Testis (tissue), 3 donors: ENCODE data around the gene TFF2. TPM values are rescaled to one million over a fixed set of nuclear protein-coding genes. Genes with fewer than 3 reads are reported as not detected.

Experiments used
- DNase-seq: peaks from one replicate; pipeline ENCODE4 v3.0.0-alpha.2; 2019
- H3K27ac ChIP-seq, 2 donors: fragments of 200-600 bp; sonication (generic); one replicate each; pipeline ENCODE4 v1.5.1; 2019
- H3K27me3 ChIP-seq: fragments of 200-600 bp; sonication (generic); one replicate; pipeline ENCODE4 v1.5.1; 2019
- H3K36me3 ChIP-seq: fragments of 200-600 bp; sonication (generic); one replicate; pipeline ENCODE4 v1.5.1; 2017; ENCODE audit warnings: low read depth; ENCODE audit errors: missing control alignments
- H3K4me1 ChIP-seq: fragments of 200-600 bp; sonication (generic); one replicate; pipeline ENCODE4 v1.5.1; 2019
- H3K4me3 ChIP-seq, 2 donors: fragments of 200-600 bp; sonication (generic); one replicate each; pipeline ENCODE4 v1.5.1; 2017 to 2019
- H3K9me3 ChIP-seq: fragments of 200-600 bp; sonication (generic); one replicate; pipeline ENCODE4 v1.5.1; 2017
- CTCF ChIP-seq, 3 experiments: fragments of 450-650 bp in 2 of 3; fragments of 200-600 bp in 1 of 3; sonication (generic) in 1 of 3; IDR thresholded peaks; one replicate each; pipeline ENCODE4 v1.5.1; 2016 to 2019; ENCODE audit warnings: antibody characterized with exemption in 3 of 3, mild to moderate bottlenecking in 2 of 3, moderate library complexity in 1 of 3
- POLR2A ChIP-seq: fragments of 450-650 bp; IDR thresholded peaks from one replicate; pipeline ENCODE4 v1.6.1; 2017; ENCODE audit warnings: antibody characterized with exemption, mild to moderate bottlenecking, moderate library complexity
- WGBS, 2 donors: methylation state at CpG; one replicate each; pipeline ENCODE4 v1.1.5; 2018; 5-methylcytosine and 5-hydroxymethylcytosine counted together
- intact Hi-C: fragments of 100-400 bp; cut with DNase I; formaldehyde crosslinking; loops from one replicate; pipeline ENCODE4 v1.15.1; 2023; ENCODE audit warnings: low total_unique reads
- polyA plus RNA-seq: library from polyadenylated mRNA; stranded (reverse); fragments of 350-450 nt; fragmentation: Illumina TruSeq; extraction: RNeasy Lipid Tissue Mini Kit (QIAGEN cat#74804); gene quantifications from one replicate; pipeline ENCODE4 v1.2.3, GENCODE V29; 2014; ENCODE audit warnings: low read depth, low replicate concordance; ENCODE audit not compliant: insufficient read depth
- total RNA-seq, 2 donors: library from RNA; depleted of rRNA; stranded (reverse); fragments of >200 nt; gene quantifications; one replicate each; pipeline ENCODE4 v1.2.3, GENCODE V29; 2016

TFF2 gene
- total and polyA plus RNA-seq, 3 donors from 2014 or later, result not detected

- no peaks in the 10 kb centered on the region for H3K27me3 ChIP-seq
- H3K27ac ChIP-seq, result no peak overlapping the region
- TF ChIP-seq POLR2A (no peak), CTCF (IDR thresholded peaks at IDR 0.05) (no peak)
- H3K36me3 ChIP-seq, result no peaks in the 10 kb centered on the region
- H3K4me3 ChIP-seq, result no peak overlapping the region
- WGBS, 2 donors, result 88 to 98% methylated on average over 5 of the region's 5 CpGs
- H3K9me3 ChIP-seq, result no peaks in the 10 kb centered on the region
- no peak for DNase-seq
- H3K4me1 ChIP-seq, result no peaks in the 10 kb centered on the region
- intact Hi-C loops, result no loop called here
These were observed 34.8 kb upstream of the TFF2 start for GRCh38 chr21:42385619-42386018.

- DNase-seq, result no peak
- 83 to 100% methylated on average over 2 of the region's 2 CpGs for WGBS, 2 donors
- TF ChIP-seq CTCF (IDR thresholded peaks at IDR 0.05) (no peak), POLR2A (no peak)
These were observed 34.2 kb upstream of the TFF2 start for GRCh38 chr21:42384989-42385388.

GRCh38 chr21:42384156-42384945, 33.6 kb upstream of the TFF2 start:
- no peak for DNase-seq
- intact Hi-C loops, result no loop called here
- H3K4me3 ChIP-seq, result no peak overlapping the region
- H3K4me1 ChIP-seq, result no peaks in the 10 kb centered on the region
- H3K9me3 ChIP-seq, result no peaks in the 10 kb centered on the region
- no peak overlapping the region for H3K27ac ChIP-seq
- H3K36me3 ChIP-seq, result no peaks in the 10 kb centered on the region
- WGBS, 2 donors, result 82 to 87% methylated on average over 8 of the region's 8 CpGs
- H3K27me3 ChIP-seq, result no peaks in the 10 kb centered on the region
- TF ChIP-seq CTCF (IDR thresholded peaks at IDR 0.05), result no peak

More at GRCh38 chr21:42384989-42385388, 34.2 kb upstream of the TFF2 start:
- Histone ChIP-seq H3K4me1 (no peaks in the 10 kb centered on the region), H3K4me3 (no peak overlapping the region), H3K27ac (no peak overlapping the region), H3K36me3 (no peaks in the 10 kb centered on the region), H3K9me3 (no peaks in the 10 kb centered on the region), H3K27me3 (no peaks in the 10 kb centered on the region)
- intact Hi-C loops, result no loop called here

- TF ChIP-seq CTCF (IDR thresholded peaks at IDR 0.05) (no peak), POLR2A (no peak)
- Histone ChIP-seq H3K9me3 (no peaks in the 10 kb centered on the region), H3K27ac (no peak overlapping the region), H3K4me3 (no peak overlapping the region), H3K36me3 (no peaks in the 10 kb centered on the region), H3K27me3 (no peaks in the 10 kb centered on the region), H3K4me1 (no peaks in the 10 kb centered on the region)
- WGBS, 2 donors, result 94 to 100% methylated on average over 5 of the region's 6 CpGs
- intact Hi-C loops, result no loop called here
- no peak for DNase-seq
These were observed 32.5 kb upstream of the TFF2 start for GRCh38 chr21:42383331-42383730.

- H3K27me3 ChIP-seq, result no peaks in the 10 kb centered on the region
- TF ChIP-seq CTCF (IDR thresholded peaks at IDR 0.05), result no peak
- TF ChIP-seq POLR2A, result no peak
- no peak for DNase-seq
- no peaks in the 10 kb centered on the region for H3K9me3 ChIP-seq
- H3K36me3 ChIP-seq, result no peaks in the 10 kb centered on the region
- no peak overlapping the region for H3K4me3 ChIP-seq
- H3K27ac ChIP-seq, result no peak overlapping the region
- no peaks in the 10 kb centered on the region for H3K4me1 ChIP-seq
- intact Hi-C loops, result no loop called here
- WGBS, 2 donors, result 90 to 94% methylated on average over 6 of the region's 6 CpGs
These were observed 32.1 kb upstream of the TFF2 start for GRCh38 chr21:42382915-42383314.
